IPS-18a (cell line): ENCODE measurements around the gene RIPOR2.
"Not testable (repeated sequence)": the region's sequence is repeated elsewhere in the genome, so short reads cannot be mapped to it uniquely, and the experiment has no call there.

Experiments used
- H3K27ac ChIP-seq: one replicate; pipeline ENCODE4 v1.5.1; 2013; ENCODE audit warnings: low read length
- H3K27me3 ChIP-seq: one replicate; pipeline ENCODE4 v1.6.1; 2013; ENCODE audit warnings: mild to moderate bottlenecking, low read length; ENCODE audit not compliant: control insufficient read depth, insufficient read depth
- H3K36me3 ChIP-seq: one replicate; pipeline ENCODE4 v1.6.1; 2013; ENCODE audit warnings: low read depth, low read length; ENCODE audit not compliant: control insufficient read depth
- H3K4me1 ChIP-seq: one replicate; pipeline ENCODE4 v1.6.1; 2013; ENCODE audit warnings: low read depth, low read length; ENCODE audit not compliant: control insufficient read depth
- H3K4me3 ChIP-seq: one replicate; pipeline ENCODE4 v1.5.1; 2013; ENCODE audit warnings: low read length
- H3K9ac ChIP-seq: one replicate; pipeline ENCODE4 v1.6.1; 2013; ENCODE audit warnings: mild to moderate bottlenecking, low read length, moderate library complexity
- H3K9me3 ChIP-seq: one replicate; pipeline ENCODE4 v1.6.1; 2013; ENCODE audit warnings: low read depth, low read length; ENCODE audit not compliant: control insufficient read depth

RIPOR2 gene

DNA sequence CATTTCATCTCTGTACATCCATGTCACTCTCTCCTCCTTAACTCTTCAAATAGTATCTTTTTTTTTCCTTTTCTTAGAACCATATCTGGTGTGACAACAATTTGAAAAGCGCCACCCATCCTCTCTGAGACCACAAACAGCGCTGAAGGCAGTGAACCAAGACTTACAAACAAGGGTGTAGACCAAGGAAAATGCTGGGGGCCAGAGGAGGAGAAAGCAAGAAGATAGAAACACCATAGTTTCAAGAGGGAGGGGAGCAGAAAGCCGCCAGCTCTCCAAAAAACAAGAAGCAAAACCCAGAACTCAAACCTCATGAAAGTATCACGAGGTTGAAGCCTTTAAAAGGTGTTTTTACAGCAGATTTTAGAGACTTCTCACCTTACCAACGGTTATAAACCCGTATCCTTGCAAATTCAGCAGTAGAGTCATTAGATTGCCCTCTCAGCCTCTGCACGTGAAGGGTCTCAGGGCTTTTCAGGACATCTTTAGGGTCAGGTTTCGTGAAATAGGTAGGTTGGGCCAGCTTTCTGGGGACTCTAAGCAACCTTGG lies 13.3 kb upstream of the RIPOR2 start:
- Histone ChIP-seq H3K27ac (no peak overlapping the region), H3K9ac (no peak overlapping the region), H3K36me3 (no peaks in the 10 kb centered on the region), H3K4me3 (no peak overlapping the region), H3K4me1 (peaks cover 4% of the 10 kb centered on the region), H3K9me3 (no peaks in the 10 kb centered on the region), H3K27me3 (no peaks in the 10 kb centered on the region)

DNA sequence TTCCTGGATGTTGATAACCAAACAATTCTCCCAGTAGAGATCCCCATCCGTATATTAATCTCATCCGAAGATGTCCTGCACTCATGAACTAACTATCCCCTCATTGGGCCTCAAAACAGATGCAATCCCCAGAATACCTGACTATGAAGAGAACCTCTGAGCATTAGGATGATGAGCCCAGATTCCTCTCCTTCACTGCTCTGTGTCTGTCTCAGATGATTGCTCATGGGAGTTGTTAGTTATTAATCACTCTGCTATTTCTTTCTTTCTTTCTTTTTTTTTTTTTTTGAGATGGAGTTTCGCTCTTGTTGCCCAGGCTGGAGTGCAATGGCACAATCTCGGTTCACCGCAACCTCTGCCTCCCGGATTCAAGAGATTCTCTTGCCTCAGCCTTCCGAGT lies 12.5 kb upstream of the RIPOR2 start:
- not testable (repeated sequence) for H3K36me3 ChIP-seq, H3K4me3 ChIP-seq, H3K4me1 ChIP-seq, H3K9ac ChIP-seq, H3K9me3 ChIP-seq, H3K27ac ChIP-seq, H3K27me3 ChIP-seq

DNA sequence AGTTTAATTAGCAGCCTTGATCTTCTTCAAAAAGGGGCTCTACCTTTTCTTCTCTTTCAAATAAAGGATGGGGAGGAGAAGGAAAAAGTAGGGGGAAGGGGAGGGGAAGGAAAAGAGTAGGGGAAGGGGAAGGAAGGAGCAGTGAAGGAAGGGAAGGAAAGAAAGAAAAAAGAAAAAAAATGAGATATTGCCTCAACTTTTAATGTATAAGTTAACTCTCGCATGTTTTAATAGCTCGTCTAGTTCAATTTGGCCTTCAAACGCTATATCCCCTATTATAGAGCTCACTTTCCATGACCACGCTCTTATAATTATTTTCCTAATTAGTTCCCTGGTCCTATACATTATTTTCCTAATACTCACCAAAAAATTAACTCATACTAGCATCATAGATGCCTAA lies 11.9 kb upstream of the RIPOR2 start:
- no peaks in the 10 kb centered on the region for H3K4me1 ChIP-seq
- no peaks in the 10 kb centered on the region for H3K27me3 ChIP-seq
- H3K9ac ChIP-seq, result no peak overlapping the region
- no peaks in the 10 kb centered on the region for H3K9me3 ChIP-seq
- no peaks in the 10 kb centered on the region for H3K36me3 ChIP-seq
- H3K27ac ChIP-seq, result no peak overlapping the region
- no peak overlapping the region for H3K4me3 ChIP-seq

DNA sequence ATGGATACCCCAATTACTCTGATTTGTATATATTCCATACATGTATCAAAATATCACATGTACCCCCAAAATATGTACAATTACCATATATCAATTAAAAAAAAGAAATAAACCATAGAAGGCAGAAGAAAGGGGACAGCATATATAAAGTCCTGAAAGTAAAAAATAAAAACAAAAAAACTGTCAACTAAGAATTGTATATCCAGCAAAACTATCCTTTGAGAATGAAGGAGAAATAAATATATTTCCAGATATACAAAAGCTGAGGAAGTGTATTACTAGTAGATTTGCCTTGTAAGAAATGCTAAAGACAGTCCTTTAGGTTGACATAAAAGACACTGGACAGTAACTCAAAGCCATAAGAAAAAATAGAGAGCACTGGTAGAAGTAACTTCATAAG lies 9.3 kb upstream of the RIPOR2 start:
- Histone ChIP-seq H3K4me1 (no peaks in the 10 kb centered on the region), H3K36me3 (no peaks in the 10 kb centered on the region), H3K9ac (no peak overlapping the region), H3K27ac (no peak overlapping the region), H3K4me3 (no peak overlapping the region), H3K27me3 (no peaks in the 10 kb centered on the region), H3K9me3 (no peaks in the 10 kb centered on the region)

DNA sequence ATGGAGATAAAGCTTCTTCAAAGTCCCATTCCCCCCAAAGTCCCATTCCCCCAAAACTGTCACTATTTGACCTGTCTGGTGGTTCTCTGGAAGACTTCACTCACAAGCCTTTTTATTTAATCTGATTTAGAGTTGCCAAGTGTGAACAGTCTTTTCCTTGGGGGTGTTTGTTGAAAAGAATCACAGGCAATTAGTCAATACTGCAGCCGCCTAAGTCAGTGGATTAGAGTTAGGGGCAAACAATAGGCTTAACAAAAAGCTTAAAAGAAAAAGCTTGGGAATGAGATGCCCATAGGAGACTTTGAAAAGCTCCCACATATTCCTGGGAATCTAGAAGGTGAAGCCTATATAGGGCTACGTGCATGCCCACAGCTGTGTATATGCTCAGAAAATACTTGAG lies 8.0 kb upstream of the RIPOR2 start:
- no peaks in the 10 kb centered on the region for H3K36me3 ChIP-seq
- H3K9ac ChIP-seq, result no peak overlapping the region
- no peak overlapping the region for H3K27ac ChIP-seq
- no peaks in the 10 kb centered on the region for H3K27me3 ChIP-seq
- no peak overlapping the region for H3K4me3 ChIP-seq
- no peaks in the 10 kb centered on the region for H3K4me1 ChIP-seq
- H3K9me3 ChIP-seq, result no peaks in the 10 kb centered on the region

DNA sequence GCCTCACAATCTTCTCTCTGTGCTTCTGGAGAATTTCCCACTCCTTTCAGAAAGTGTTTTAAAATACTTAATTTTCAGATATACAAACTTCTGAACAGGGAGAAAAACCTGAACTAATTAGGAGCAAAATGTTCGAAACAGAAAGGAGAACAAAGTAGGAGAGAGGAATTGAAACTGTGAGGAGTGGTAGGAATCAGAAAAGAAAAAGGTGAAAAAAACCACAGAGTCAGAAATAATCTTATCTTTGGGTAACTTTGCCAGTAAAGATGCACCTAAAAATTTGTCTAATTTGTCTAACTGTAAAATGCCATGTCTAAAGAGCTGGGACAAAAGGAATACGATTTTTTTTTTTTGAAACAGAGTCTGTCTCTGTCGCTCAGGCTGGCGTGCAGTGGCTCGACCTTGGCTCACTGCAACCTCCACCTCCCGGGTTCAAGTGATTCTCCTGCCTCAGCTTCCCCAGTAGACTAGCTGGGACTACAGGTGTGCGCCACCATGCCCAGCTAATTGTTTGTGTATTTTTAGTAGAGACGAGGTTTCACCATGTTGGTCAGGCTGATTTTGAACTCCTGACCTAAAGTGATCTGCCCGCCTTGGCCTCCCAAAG lies 4.7 kb upstream of the RIPOR2 start:
- Histone ChIP-seq H3K4me1 (peaks cover 13% of the 10 kb centered on the region), H3K27ac (no peak overlapping the region), H3K9me3 (no peaks in the 10 kb centered on the region), H3K36me3 (no peaks in the 10 kb centered on the region), H3K4me3 (no peak overlapping the region), H3K27me3 (no peaks in the 10 kb centered on the region), H3K9ac (no peak overlapping the region)

DNA sequence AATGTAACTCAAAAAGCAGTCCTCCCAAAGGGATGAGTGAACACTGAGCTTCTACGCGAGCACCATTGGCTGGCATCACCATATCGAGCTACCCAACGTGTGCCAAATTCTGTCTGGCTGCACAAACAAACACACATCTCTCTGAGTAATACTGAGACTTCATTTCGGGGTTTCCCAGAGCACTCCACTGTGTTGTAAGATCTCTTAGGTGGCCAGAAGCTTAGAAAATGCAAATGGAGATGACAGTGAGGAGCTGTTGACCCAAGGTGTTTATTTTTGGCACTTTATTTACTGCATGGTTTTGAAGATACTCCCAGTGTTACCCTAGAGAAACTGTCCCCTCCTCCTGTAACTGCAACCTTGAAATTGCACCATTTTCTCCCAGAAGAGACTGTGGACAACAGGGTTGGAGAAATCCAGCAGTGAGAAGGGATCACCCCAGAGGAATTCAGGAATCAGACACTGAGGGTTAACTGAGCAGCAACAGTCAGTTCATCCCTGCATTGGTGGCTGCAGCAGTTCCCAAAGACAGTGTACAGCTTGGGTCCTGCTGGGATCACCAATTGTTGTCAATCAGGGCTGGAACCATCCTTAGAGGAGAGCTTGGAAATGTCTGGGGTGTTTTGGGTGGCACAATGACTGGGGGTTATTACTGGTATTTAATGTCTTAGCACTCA lies 1.0 kb upstream of the RIPOR2 start:
- H3K27me3 ChIP-seq, result no peaks in the 10 kb centered on the region
- H3K4me3 ChIP-seq, result no peak overlapping the region
- H3K36me3 ChIP-seq, result no peaks in the 10 kb centered on the region
- no peak overlapping the region for H3K9ac ChIP-seq
- H3K4me1 ChIP-seq, result peaks cover 36% of the 10 kb centered on the region
- no peak overlapping the region for H3K27ac ChIP-seq
- H3K9me3 ChIP-seq, result no peaks in the 10 kb centered on the region

DNA sequence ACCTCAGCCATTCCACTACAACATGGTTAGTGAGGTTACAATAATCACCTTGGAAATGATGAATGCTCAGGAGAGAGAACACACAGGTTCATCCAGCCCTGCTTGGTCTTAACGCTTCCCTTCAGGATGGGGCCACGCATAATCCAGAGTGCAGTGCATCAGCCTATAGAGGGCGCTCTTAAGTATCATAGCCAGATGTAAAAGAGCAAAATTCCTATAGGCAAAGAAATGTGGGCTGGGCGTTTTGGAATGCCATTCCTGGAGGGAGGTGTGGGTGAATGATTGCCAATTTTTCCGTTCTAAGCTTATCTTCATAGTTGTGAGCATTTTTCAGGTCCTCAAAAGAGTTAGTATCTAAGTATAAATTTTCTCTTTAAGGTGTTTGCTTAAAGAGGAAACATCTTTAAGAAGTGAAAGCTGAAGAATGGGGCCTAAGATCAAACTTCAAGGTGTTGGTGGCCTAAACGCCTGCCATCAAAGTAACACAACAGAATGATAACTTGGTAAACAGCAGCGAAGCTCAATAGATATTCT lies 1.8 kb downstream of the RIPOR2 start:
- no peak overlapping the region for H3K4me3 ChIP-seq
- H3K9me3 ChIP-seq, result no peaks in the 10 kb centered on the region
- H3K9ac ChIP-seq, result no peak overlapping the region
- peaks cover 51% of the 10 kb centered on the region for H3K4me1 ChIP-seq
- H3K36me3 ChIP-seq, result no peaks in the 10 kb centered on the region
- H3K27ac ChIP-seq, result no peak overlapping the region
- no peaks in the 10 kb centered on the region for H3K27me3 ChIP-seq

DNA sequence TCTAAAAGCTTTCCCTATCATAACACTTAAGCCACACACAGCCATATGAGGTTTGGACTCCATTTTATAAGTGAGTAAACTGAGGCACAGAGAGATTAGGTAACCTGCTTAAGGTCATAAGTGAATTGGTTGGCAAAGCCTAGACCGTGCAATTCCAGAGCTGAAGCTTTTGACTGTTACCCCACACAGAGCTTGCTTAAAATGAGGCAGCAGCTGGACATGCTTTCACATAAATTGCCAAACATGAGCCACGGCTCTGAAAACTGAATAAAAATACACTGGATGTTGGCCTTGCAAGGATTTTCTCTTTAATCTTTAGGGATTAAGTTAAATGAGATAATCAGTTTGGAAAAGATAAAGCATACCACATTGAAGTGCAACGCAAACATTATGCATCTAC lies 2.5 kb downstream of the RIPOR2 start:
- H3K36me3 ChIP-seq, result no peaks in the 10 kb centered on the region
- no peak overlapping the region for H3K27ac ChIP-seq
- H3K9me3 ChIP-seq, result no peaks in the 10 kb centered on the region
- H3K9ac ChIP-seq, result no peak overlapping the region
- no peak overlapping the region for H3K4me3 ChIP-seq
- no peaks in the 10 kb centered on the region for H3K27me3 ChIP-seq
- peaks cover 51% of the 10 kb centered on the region for H3K4me1 ChIP-seq

DNA sequence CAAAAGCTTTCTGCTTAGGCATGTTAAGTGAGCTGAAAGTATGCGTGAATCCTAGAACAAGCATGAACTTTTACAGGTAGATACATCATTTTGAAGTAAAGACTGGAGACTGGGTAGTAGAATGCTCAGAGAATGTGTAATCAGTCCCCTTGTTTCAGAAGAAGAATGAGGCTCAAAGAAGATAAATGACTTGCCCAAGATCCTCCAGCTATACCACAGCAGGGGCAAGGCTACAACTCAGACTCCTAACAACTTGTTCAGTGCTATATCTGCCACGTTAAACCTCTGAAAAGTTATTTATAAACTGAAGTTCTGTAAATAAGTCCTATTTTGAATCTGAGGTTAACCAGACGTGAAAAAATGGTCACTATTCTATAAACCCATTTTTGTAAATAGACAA lies 2.9 kb downstream of the RIPOR2 start:
- Histone ChIP-seq H3K9me3 (no peaks in the 10 kb centered on the region), H3K27ac (no peak overlapping the region), H3K4me3 (no peak overlapping the region), H3K36me3 (no peaks in the 10 kb centered on the region), H3K4me1 (peaks cover 51% of the 10 kb centered on the region), H3K27me3 (no peaks in the 10 kb centered on the region), H3K9ac (no peak overlapping the region)

DNA sequence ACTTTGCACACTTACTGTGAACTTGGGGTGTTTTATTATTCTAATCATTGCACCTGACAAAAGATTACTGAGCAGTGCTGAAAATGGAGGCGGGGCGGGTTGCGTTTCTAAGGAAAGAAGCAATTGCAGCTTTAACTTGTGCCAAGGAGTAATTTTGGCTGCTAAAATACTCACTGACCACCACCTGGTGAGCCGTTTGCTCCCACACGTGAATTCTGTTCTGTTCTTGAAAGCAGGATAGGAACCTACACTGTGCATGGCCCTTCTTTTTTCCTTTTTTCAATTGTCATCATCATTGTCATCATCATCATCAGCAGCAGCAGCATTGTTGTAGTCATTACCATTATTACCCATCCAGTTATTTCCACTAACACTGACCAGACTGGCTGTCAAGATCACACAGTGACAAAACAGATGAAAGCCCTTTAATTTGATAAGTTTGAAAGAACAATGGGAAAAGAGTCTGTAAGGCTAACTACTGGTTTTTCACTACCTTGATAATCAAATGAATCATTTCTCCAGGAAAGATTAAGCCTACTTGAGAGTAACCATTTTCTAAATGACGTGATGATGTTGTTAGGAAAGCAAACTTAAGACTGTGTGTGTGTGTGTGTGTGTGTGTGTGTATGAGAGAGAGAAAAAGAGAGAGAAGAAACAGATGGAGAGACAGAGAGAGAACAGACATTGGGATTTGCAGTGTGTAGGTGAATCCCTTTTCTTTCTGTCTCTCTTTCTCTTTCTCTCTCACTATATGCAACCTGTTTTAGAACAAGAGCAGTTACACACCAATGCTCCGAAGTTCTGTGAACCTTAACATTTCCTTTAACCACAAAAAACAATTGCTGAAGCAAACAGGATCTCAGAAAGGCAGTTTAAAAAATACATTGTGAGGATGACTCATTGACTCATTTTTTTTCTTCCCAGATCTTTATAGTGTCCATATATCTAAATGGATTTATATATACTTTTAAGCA lies 3.8 kb downstream of the RIPOR2 start:
- no peak overlapping the region for H3K27ac ChIP-seq
- H3K9me3 ChIP-seq, result no peaks in the 10 kb centered on the region
- H3K27me3 ChIP-seq, result no peaks in the 10 kb centered on the region
- no peak overlapping the region for H3K9ac ChIP-seq
- no peaks in the 10 kb centered on the region for H3K36me3 ChIP-seq
- no peak overlapping the region for H3K4me3 ChIP-seq
- peaks cover 51% of the 10 kb centered on the region for H3K4me1 ChIP-seq
